BE2C (cell line): ENCODE measurements around the gene SENP3. TPM values are rescaled to one million over a fixed set of nuclear protein-coding genes. Genes with fewer than 3 reads are reported as not detected.

ENCODE experiments used
- DNase-seq: peaks from one replicate; pipeline ENCODE4 v3.0.0-alpha.2; 2020
- H3K27me3 ChIP-seq: fragments of 250-450 bp; sonication (Bioruptor Pico); 2 replicates; pipeline ENCODE4 v1.5.1; 2020; ENCODE audit warnings: mild to moderate bottlenecking
- H3K36me3 ChIP-seq: fragments of 250-450 bp; sonication (Bioruptor Pico); 2 replicates; pipeline ENCODE4 v1.5.1; 2020; ENCODE audit warnings: mild to moderate bottlenecking
- H3K4me1 ChIP-seq: fragments of 250-450 bp; sonication (Bioruptor Pico); 2 replicates; pipeline ENCODE4 v1.5.1; 2020
- H3K4me3 ChIP-seq: 2 replicates; pipeline ENCODE4 v1.5.1; 2011; ENCODE audit warnings: low read depth, low read length
- H3K9me3 ChIP-seq: fragments of 250-450 bp; sonication (Bioruptor Pico); 2 replicates; pipeline ENCODE4 v1.5.1; 2020
- CTCF ChIP-seq: IDR thresholded peaks from 2 replicates; pipeline ENCODE4 v1.5.1; 2012; ENCODE audit warnings: mild to moderate bottlenecking, low read depth, low read length
- polyA plus RNA-seq: library from polyadenylated mRNA; unstranded; fragments of >200 nt; gene quantifications from one replicate; pipeline ENCODE4 v1.2.1, GENCODE V29; 2012; ENCODE audit warnings: low read depth, missing spikeins; ENCODE audit not compliant: insufficient read length, insufficient read depth

Gene SENP3
- polyA plus RNA-seq, result 96.1 TPM

GRCh38 chr17:7561589-7562207, at the start of gene SENP3:
Gene SENP3 (plus strand): TSS chr17:7561919. CDS start chr17:7563077, 1,158 bp downstream.
- no peaks in the 10 kb centered on the region; the same call in 1 of the 2 replicates for H3K4me1 ChIP-seq

GRCh38 chr17:7512105-7512504, 49.6 kb upstream of the SENP3 start:
- Histone ChIP-seq H3K4me3 (no peak overlapping the region), H3K27me3 (no peaks in the 10 kb centered on the region), H3K9me3 (no peaks in the 10 kb centered on the region), H3K4me1 (no peaks in the 10 kb centered on the region), H3K36me3 (peaks cover 9% of the 10 kb centered on the region)
- DNase-seq, result no peak
- TF ChIP-seq CTCF, result no peak

More at GRCh38 chr17:7561589-7562207, at the start of gene SENP3:
- DNase-seq, result peak; percentile 87
- Histone ChIP-seq H3K27me3 (no peaks in the 10 kb centered on the region), H3K36me3 (peaks cover 11% of the 10 kb centered on the region), H3K9me3 (no peaks in the 10 kb centered on the region), H3K4me3 (peak within 1 kb of the TSS; percentile 74)
- TF ChIP-seq CTCF, result no peak

- no peak for TF ChIP-seq CTCF
- H3K4me3 ChIP-seq, result no peak overlapping the region
- no peaks in the 10 kb centered on the region for H3K4me1 ChIP-seq
- H3K27me3 ChIP-seq, result no peaks in the 10 kb centered on the region
- DNase-seq, result no peak
- H3K9me3 ChIP-seq, result no peaks in the 10 kb centered on the region
- peaks cover 9% of the 10 kb centered on the region for H3K36me3 ChIP-seq
Measured at GRCh38 chr17:7512824-7513540, 48.7 kb upstream of the SENP3 start.

GRCh38 chr17:7513850-7514419, 47.8 kb upstream of the SENP3 start:
- Histone ChIP-seq H3K4me3 (no peak overlapping the region), H3K4me1 (no peaks in the 10 kb centered on the region), H3K36me3 (peaks cover 9% of the 10 kb centered on the region), H3K9me3 (no peaks in the 10 kb centered on the region), H3K27me3 (no peaks in the 10 kb centered on the region)
- no peak for TF ChIP-seq CTCF
- DNase-seq, result no peak

GRCh38 chr17:7515911-7516610, 45.7 kb upstream of the SENP3 start:
- H3K4me3 ChIP-seq, result no peak overlapping the region
- H3K27me3 ChIP-seq, result no peaks in the 10 kb centered on the region
- TF ChIP-seq CTCF, result no peak
- DNase-seq, result no peak
- peaks cover 2% of the 10 kb centered on the region for H3K36me3 ChIP-seq
- H3K4me1 ChIP-seq, result no peaks in the 10 kb centered on the region
- no peaks in the 10 kb centered on the region for H3K9me3 ChIP-seq
